Stimulated activated naive CD4-positive, alpha-beta T cell treated with Interleukin-2 at 50 U/mL for 16 hours (primary cell): ENCODE results near the gene IFIT5.
"Not testable (repeated sequence)": the region's sequence is repeated elsewhere in the genome, so short reads cannot be mapped to it uniquely, and the experiment has no call there.

ENCODE experiments used
- DNase-seq: peaks from one replicate; lab custom pipeline; 2025; lab: John Stamatoyannopoulos, UW

The IFIT5 gene

DNA sequence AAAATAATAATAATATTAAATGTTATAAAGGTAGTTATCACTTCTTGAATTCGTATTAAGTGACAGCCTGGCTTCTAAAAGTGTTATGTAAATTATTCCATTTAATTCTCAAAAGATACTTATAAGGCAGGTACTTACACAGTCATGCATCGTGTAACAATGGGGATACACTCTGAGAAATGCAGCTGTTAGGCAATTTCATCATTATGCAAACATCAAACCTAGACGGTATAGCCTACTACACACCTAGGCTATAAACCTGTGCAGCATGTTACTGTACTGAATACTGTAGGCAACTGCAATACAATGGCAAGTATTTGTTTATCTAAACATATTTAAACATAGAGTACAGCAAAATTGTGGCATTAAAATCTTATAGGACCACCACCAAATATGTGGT, 20.5 kb upstream of the IFIT5 start:
- no peak for DNase-seq

DNA sequence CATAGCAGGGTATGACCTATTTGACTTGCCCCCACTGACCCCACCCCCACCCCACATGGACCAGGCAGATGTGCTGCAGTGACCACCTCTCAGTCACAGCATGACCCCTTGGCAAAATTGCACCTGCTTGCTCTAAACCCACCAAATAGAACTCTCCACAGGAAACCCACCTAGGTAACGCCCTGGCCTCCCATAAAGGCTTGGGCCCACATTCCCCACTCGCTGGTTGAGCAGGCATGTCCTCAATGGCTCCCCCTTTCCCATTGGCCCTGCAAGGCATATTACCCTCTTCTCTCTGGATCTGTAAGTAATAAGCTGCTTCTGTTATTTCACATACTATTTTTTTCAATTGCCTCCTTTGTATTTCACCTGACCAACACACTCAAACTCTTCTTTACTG, 19.2 kb upstream of the IFIT5 start:
- DNase-seq = no peak

DNA sequence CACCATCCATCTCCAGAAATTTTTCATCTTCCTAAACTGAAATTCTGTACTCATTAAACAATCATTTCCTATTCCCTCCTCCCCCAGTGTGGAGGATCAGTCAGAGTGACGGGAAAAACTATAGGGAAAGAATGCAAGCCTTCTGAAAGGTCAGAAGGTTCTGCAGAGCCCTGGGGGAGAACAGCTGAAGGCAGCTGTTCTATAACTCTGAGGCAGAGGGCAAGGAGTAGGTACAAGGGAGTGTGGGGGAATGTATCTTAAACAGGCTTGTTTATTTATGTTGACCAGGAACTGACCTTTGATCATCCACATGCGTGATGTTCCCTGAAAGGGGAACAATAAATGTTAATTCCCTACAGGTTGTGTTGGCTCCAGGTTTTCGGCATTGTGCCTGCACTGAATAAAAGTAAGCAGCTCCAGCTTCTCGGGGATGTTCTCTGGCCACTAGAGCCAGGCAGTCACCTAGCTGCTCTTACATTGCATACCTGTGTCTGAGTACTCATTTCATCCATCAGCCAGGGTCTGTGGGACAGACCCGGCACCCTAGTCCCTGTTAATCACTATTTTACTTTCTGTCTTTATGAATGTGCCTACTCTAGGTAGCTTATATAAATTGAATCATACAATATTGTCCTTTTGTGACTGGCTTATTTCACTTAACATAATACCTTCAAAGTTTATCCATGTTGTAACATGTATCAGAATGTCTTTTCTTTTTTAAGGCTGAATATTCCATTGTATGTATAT, 16.2 kb upstream of the IFIT5 start:
- DNase-seq = no peak

DNA sequence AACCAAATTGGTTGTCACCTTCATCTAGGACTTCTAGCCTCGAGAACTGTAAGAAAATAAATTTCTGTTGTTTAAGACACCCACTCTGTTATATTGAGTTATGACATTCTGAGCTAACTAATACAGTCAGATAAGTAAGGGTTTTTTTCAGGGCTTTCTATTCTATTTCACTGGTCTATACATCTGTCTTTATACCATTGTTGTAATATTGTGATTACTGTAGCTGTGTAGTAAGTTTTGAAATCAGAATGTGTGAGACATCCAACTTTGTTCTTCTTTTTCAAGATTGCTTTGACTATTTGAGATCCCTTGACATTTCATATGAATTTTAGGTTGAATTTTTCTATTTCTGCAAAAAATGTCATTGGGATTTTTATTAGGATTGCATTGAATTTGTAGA, 14.4 kb upstream of the IFIT5 start:
- no peak for DNase-seq

DNA sequence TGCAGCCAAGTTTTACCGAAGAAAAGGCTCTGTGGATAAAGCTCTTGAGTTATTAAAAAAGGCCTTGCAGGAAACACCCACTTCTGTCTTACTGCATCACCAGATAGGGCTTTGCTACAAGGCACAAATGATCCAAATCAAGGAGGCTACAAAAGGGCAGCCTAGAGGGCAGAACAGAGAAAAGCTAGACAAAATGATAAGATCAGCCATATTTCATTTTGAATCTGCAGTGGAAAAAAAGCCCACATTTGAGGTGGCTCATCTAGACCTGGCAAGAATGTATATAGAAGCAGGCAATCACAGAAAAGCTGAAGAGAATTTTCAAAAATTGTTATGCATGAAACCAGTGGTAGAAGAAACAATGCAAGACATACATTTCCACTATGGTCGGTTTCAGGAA, 11.3 kb upstream of the IFIT5 start:
- no peak for DNase-seq

DNA sequence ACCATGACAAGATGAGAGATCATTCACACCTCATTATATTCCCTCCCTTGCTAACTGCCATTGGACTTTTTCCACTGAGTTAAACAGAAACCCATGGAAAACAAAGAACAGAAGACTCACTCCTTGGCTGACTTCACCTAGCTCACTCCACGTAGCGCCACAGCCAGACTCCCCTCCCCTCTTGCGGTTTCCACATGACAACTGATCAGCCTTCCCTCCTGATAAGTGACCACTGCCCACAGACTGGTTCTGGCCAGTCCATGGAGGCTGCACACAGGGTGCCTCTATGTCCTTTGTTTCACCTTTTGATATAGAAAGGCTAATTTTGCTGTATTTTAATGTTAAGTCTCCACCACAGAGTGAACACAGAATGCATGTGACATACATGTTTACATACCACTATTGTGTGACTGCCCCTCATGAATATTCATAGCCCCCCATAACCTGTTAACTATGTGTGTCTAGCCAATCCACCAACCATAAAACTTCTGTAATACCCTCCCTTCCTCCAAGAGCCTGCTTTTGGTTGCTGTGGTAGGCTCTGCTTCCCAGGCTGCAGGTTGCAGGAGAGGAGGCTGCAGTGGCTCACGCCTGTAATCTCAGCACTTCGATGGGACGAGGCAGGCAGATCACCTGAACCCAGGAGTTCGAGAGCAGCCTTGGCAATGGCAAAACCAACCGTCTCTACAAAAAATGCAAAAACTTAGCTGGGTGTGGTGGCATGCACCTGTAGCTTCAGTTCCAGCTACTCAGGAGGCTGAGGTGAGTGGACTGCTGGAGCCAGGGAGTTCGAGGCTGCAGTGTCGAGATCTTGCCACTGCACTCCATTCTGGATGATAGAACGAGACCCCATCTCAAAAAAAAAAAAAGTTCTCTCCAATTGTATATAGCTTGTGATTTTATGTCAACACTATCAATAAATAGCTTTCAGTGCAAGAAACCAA, 10.0 kb upstream of the IFIT5 start:
- DNase-seq = no peak

DNA sequence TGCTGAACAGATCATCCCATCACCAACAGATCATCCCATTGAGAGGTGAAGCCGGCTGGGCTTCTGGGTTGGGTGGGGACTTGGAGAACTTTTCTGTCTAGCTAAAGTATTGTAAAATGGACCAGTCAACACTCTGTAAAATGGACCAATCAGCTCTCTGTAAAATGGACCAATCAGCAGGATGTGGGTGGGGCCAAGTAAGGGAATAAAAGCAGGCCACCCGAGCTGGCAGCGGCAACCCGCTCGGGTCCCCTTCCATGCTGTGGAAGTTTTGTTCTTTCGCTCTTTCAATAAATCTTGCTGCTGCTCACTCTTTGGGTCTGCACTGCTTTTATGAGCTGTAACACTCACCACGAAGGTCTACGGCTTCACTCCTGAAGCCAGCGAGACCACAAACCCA, 8.2 kb upstream of the IFIT5 start:
- not testable (repeated sequence) for DNase-seq

DNA sequence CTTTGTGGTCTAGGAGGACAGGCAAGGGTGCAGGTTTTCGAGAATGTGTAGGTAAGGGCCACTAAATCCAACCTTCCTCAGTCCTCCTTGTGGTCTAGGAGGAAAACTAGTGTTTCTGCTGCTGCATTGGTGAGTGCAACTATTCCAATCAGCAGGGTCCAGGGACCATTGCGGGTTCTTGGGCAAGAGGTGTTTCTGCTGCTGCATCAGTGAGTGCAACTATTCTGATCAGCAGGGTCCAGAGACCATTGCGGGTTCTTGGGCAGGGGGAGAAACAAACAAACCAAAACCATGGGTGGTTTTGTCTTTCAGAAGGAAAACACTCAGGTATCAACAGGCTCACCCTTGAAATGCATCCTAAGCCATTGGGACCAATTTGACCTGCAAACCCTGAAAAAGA, 6.6 kb upstream of the IFIT5 start:
- not testable (repeated sequence) for DNase-seq

DNA sequence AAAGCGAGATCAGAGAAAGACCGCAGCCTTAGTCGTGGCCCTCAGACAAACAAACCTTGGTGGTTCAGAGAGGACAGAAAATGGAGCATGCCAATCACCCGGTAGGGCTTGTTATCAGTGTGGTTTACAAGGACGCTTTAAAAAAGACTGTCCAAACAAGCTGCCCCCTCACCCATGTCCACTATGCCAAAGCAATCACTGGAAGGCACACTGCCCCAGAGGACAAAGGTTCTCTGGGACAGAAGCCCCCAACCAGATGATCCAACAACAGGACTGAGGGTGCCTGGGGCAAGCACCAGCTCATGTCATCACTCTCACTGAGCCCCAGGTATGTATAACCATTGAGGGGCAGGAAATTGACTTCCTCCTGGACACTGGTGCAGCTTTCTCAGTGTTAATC, 5.1 kb upstream of the IFIT5 start:
- not testable (repeated sequence) for DNase-seq

DNA sequence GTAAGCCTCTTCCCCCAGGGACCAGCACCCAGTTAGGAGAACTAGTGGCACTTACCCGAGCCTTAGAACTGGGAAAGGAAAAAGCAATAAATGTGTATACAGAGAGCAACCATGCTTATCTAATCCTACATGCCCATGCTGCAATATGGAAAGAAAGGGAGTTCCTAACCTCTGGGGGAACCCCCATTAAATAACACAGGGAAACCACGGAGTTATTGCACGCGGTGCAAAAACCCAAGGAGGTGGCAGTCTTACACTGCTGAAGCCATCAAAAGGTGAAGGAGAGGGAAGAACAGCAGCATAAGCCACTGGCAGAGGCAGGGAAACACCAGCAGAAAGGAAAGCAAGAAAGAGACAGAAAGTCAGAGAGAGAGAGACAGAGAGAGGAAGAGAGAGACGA, 3.8 kb upstream of the IFIT5 start:
- not testable (repeated sequence) for DNase-seq

DNA sequence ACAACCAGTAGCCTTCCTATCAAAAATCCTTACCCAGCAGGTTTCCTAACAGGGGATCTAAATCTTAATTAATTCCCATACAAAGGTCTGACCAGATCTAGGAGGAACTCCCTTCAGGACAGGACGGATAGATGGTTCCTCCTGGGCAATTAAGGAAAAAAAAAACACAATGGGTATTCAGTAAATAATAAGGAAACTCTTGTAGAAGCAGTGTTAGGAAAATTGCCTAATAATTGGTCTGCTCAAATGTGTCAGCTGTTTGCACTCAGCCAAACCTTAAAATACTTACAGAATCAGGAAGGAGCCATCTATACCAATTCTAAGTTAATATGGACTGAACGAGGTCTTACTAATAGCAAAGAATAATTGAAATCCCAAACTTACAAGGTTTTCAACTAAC, 3.2 kb upstream of the IFIT5 start:
- DNase-seq = not testable (repeated sequence)

DNA sequence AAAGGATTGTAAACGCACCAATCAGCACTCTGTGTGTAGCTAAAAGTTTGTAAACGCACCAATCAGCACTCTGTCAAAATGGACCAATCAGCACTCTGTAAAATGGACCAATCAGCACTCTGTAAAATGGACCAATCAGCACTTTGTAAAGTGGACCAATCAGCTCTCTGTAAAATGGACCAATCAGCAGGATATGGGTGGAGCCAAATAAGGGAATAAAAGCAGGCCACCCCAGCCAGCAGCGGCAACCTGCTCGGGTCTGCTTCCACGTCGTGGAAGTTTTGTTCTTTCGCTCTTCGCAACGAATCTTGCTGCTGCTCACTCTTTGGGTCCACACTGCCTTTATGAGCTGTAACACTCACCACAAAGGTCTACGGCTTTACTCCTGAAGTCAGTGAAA, 2.1 kb upstream of the IFIT5 start:
- not testable (repeated sequence) for DNase-seq

DNA sequence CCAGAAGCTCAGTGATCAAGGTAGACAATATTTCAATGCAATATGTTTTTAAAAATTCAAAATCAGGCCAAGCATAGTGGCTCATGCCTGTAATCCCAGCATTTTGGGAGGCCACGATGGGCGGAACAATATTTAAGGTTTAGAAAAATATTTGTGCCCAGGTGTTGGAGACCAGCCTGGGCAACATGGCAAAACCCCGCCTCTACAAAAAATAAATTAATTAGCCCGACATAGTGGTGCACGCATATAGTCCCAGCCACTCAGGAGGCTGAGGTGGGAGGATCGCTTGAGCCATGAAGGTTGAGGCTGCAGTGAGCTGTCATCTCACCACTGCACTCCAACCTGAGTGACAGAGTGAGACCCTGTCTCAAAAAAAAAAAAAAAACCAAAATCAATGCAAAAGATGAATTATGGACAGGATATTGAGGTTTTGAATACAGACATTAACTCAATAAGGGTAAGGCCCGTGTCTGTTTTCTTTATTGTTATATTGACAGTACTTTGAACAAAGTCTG, 913 bp upstream of the IFIT5 start:
- no peak for DNase-seq

DNA sequence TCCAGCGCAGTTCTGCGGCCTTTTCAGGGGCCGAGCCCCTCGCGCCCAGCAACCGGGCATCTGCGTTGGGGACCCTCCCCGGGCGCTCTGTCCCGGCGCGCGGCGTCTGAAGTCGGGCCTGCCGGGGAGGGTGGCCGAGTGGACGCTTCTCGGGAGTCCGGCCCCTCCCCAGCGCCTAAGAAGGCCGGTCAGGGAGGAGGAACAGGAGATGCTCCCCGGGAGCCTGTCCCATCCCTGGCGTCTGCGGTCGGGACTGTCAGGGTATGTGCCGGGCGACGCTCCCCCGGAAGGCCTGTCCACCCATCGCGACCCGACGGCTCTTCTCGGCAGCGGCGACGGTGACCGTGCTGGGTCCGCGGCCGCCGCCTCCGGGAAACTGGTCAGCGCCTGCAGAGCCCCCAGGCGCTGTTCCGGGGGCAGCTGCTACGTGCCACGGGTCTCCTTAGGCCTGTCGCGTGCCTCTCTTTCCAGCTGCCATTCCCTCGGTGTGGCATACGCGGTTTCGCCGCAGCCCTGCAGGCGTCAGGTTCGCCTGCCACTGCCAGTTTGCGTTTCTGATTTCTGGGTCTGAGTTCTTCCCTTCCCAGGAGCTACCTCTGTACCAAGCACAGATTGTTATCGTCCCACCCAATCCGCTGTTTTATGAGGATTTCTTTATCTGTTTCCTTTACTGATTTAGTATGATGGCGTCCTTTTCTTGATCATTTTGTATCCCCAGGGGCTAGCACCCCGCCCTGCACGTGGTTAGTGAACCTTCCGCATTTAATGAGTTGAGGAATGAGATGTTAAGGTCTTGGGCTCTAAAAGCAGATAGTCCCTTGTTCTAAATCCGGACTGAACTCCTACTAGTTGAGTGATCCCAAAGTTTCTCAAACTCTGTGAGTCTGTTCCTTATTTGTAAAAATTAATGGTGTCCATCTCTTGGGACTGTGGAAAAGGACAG, 782 bp downstream of the IFIT5 start:
- DNase-seq = peak; percentile 31

DNA sequence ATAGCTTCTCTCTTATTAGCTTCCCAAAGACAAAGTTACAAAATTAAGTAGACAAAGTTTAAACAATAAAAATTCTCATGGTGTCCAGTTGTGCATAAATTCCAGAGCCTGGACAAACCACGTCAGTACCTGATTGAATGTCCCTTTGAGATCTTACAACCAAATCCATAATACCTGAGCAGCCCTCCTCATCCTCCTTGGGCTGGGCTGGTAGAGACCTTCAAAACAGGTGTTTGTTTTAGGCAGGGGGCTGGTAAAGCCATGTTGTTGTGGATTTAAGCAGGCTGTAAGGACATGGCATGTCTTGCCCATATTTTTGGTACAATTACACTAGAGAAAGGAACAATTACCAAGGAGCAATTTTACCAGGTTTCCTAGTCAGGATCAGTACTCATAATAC, 2.1 kb downstream of the IFIT5 start:
- DNase-seq = no peak

DNA sequence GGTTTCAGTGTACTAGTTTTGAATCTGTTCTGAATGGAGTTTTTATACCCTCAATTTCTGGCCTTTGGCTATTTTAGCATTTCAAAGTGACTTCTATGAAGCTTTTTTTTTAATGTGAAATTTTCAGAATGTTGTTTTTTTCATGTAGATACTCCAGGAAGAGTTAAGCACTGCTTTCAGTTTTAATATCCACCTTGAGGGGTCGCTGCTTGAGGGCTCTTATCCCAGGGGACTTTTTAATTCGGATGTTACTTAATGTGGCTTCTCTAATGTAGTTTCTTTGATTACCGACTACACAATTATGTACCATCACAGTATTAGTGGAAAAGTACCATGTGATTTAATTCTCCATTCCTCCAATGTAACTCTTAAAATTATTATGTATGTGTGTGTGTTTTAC, 5.2 kb downstream of the IFIT5 start:
- no peak for DNase-seq

DNA sequence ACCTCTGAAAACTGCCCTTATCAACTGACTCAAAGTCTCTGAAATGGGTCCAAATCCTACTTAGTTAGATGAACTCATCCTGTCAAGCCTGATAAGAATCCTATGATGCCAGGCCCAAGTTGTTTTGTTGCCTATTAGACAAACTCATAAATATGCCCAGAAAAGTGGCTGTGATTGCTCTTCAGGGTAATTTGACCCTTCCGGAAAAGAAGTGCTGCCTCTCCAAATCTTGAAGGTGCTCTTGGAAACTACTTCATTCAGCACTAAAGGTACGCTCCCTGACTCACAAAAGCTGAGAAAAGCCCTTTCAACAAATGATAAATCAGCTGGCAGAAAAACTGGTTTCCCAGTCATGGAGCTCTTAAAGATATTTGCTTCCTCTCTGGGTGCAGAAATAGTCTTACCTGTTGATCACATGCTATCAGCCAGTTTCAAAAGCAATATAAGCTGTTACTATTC, 6.7 kb downstream of the IFIT5 start:
- DNase-seq = no peak

DNA sequence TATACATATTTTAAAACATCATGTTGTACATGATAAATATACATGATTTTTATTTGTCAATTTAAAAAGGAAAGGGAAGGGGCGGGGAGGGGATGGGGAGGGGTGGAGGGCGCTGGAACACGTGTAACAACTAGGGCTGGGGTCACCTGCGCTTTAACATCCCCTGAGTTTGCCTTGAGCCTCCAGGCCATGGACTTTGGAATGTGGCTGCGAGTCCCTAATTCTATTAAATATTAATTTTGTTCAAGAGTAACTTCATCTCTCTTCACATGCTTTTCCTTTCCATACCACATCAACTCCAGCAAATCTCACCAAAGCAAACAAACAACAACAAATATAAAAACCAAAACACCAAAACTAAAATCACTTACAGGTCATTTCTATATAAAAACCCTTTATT, 10.6 kb downstream of the IFIT5 start:
- no peak for DNase-seq

DNA sequence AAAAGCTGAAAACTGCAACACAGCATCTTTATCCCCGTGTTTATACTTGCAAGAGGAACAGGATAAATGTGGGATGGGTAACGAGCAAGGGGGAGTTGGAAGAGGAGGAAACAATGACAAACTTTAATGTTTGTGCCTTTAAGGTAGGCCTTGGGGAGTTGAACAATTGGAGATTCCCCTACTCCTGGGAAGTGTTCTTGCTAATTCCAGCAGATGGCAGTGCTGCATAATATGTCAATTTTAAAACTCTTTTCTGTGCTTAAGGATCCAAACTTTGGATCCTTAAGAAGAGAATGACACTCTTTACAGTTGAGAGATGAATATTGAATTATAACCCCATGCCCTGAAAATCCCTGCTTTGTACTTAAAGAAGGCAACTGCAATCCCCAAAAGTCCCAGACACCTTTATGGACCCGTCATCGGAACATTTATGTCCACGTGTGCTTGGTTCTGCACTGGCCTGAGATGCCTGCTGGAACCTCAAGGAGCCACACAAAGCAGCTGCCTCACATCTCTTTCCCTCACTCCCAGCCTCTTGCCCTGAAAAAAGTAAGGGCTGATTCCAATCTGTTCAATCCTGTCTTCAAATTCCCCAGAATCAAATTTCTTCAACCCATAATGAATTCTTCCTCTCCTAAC, 12.0 kb downstream of the IFIT5 start:
- no peak for DNase-seq

DNA sequence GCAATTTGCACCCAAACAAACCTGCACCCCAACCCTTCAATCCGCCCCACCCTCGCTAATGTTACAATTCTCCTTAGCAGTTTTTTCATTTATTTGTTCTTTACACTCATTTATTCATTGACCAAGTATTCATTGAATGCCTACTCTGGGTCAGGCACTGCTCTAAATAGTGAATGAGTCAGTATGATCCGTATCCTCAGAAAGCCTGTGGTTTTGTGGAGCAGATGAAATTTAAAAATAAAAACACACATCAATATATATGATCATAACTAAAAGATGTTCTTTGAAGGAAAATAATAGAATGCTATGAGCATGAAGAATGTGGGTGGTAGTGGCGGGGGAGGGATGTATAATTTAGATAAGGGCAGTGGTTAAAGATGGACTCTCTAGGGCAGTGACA, 13.3 kb downstream of the IFIT5 start:
- no peak for DNase-seq

DNA sequence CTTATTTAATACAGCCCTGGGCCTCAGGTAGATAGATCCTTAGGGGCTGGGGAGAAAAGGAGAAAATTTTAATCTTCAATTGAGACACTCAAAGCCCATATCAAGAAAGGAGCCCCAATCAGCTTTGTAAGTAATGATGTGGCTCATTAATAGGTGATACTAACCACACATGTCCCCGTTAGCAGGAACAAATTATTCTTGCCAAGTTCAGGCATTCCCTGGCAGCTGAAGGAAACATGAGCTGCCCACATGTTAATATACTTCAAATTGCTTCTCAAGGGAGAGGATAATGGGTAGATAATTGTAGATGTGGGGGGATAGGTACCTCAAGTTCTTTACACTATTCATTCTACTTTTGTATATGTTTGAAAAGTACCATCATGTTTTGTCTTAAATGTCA, 14.5 kb downstream of the IFIT5 start:
- no peak for DNase-seq
